Tibial nerve (tissue), 4 donors: Measurements from ENCODE around the gene DIP2A. TPM values are rescaled to one million over a fixed set of nuclear protein-coding genes. Genes with fewer than 3 reads are reported as not detected.
"Not testable (repeated sequence)": the region's sequence is repeated elsewhere in the genome, so short reads cannot be mapped to it uniquely, and the experiment has no call there.

Source experiments
- DNase-seq, 2 donors: peaks; one replicate each; pipeline ENCODE4 v3.0.0-alpha.2; 2019; ENCODE audit warnings: low spot score in 2 of 2
- H3K27ac ChIP-seq, 4 donors: fragments of 200-600 bp; sonication (generic) in 3 of 4; one replicate each; pipeline ENCODE4 v1.5.1; 2017 to 2019; ENCODE audit warnings: mild to moderate bottlenecking in 1 of 4
- H3K27me3 ChIP-seq, 2 donors: fragments of 200-600 bp; sonication (generic) in 1 of 2; one replicate each; pipeline versions ENCODE4 v1.5.1 to v1.6.0; 2017 to 2019
- H3K36me3 ChIP-seq, 3 donors: fragments of 200-600 bp; sonication (generic); one replicate each; pipeline ENCODE4 v1.5.1; 2018 to 2019
- H3K4me1 ChIP-seq, 4 donors: fragments of 200-600 bp; sonication (generic) in 3 of 4; one replicate each; pipeline ENCODE4 v1.5.1; 2017 to 2019
- H3K4me3 ChIP-seq, 4 donors: fragments of 200-600 bp; sonication (generic) in 3 of 4; one replicate each; pipeline ENCODE4 v1.5.1; 2017 to 2019; ENCODE audit warnings: mild to moderate bottlenecking in 1 of 4, moderate library complexity in 1 of 4
- H3K9me3 ChIP-seq, 4 donors: fragments of 200-600 bp; sonication (generic) in 3 of 4; one replicate each; pipeline ENCODE4 v1.5.1; 2017 to 2019
- CTCF ChIP-seq, 5 experiments: fragments of 200-600 bp in 3 of 5; fragments of 450-650 bp in 2 of 5; sonication (generic) in 3 of 5; IDR thresholded peaks; one replicate each; pipeline ENCODE4 v1.5.1; 2016 to 2019; ENCODE audit warnings: antibody characterized with exemption in 5 of 5, mild to moderate bottlenecking in 3 of 5, moderate library complexity in 2 of 5
- EP300 ChIP-seq, 2 donors: sonication (generic); formaldehyde crosslinking; IDR thresholded peaks; one replicate each; pipeline ENCODE4 v1.6.1; 2017; ENCODE audit warnings: antibody characterized with exemption in 2 of 2, mild to moderate bottlenecking in 1 of 2
- POLR2A ChIP-seq, 2 donors: fragments of 450-650 bp; IDR thresholded peaks; one replicate each; pipeline ENCODE4 v1.6.1; 2017; ENCODE audit warnings: antibody characterized with exemption in 2 of 2, mild to moderate bottlenecking in 2 of 2, moderate library complexity in 2 of 2
- WGBS, 2 donors: methylation state at CpG; one replicate each; pipeline ENCODE4 v1.1.5; 2018; 5-methylcytosine and 5-hydroxymethylcytosine counted together
- total RNA-seq, 4 donors: library from RNA; depleted of rRNA; stranded (reverse); fragments of >200 nt; gene quantifications; one replicate each; pipeline ENCODE4 v1.1.0, GENCODE V29; 2016

DIP2A gene
- total RNA-seq, 4 donors from 2014 or later: 55.5 to 67.2 (median 59.8) TPM

- no peaks in the 10 kb centered on the region for H3K9me3 ChIP-seq
- DNase-seq: no peak
- H3K4me3 ChIP-seq: no peak overlapping the region
- H3K4me1 ChIP-seq: no peaks in the 10 kb centered on the region
- H3K36me3 ChIP-seq: peaks cover 0 to 97% (median 24%) of the 10 kb centered on the region in 3 donors
- TF ChIP-seq CTCF (IDR thresholded peaks at IDR 0.05): no peak
- TF ChIP-seq POLR2A (IDR thresholded peaks at IDR 0.05): no peak
- TF ChIP-seq EP300 (IDR thresholded peaks at IDR 0.05): no peak
- H3K27ac ChIP-seq: no peak overlapping the region
- 89 to 91% methylated on average over 26 of the region's 31 CpGs for WGBS, 2 donors
- H3K27me3 ChIP-seq: no peaks in the 10 kb centered on the region
Observed at GRCh38 chr21:46429754-46430681, 28.7 kb upstream of the DIP2A start.

GRCh38 chr21:46431448-46431847 is 27.2 kb upstream of the DIP2A start:
- H3K27me3 ChIP-seq: no peaks in the 10 kb centered on the region
- no peak overlapping the region for H3K27ac ChIP-seq
- WGBS, 2 donors: 93% methylated on average over 20 to 21 of the region's 21 CpGs
- H3K4me1 ChIP-seq: no peaks in the 10 kb centered on the region
- DNase-seq: no peak
- TF ChIP-seq CTCF (IDR thresholded peaks at IDR 0.05) (no peak), POLR2A (IDR thresholded peaks at IDR 0.05) (no peak)
- no peaks in the 10 kb centered on the region for H3K9me3 ChIP-seq
- H3K36me3 ChIP-seq: peaks cover 0 to 98% (median 28%) of the 10 kb centered on the region in 3 donors
- no peak overlapping the region for H3K4me3 ChIP-seq

GRCh38 chr21:46431884-46432488 is 26.7 kb upstream of the DIP2A start:
- Histone ChIP-seq H3K27me3 (no peaks in the 10 kb centered on the region), H3K27ac (no peak overlapping the region), H3K36me3 (peaks cover 0 to 98% (median 28%) of the 10 kb centered on the region in 3 donors), H3K9me3 (no peaks in the 10 kb centered on the region), H3K4me1 (no peaks in the 10 kb centered on the region), H3K4me3 (no peak overlapping the region)
- TF ChIP-seq POLR2A (IDR thresholded peaks at IDR 0.05) (no peak), CTCF (IDR thresholded peaks at IDR 0.05) (no peak), EP300 (IDR thresholded peaks at IDR 0.05) (no peak)
- 82 to 86% methylated on average over 22 of the region's 22 CpGs for WGBS, 2 donors
- DNase-seq: no peak

GRCh38 chr21:46433116-46433515 is 25.6 kb upstream of the DIP2A start:
- H3K27ac ChIP-seq, H3K4me1 ChIP-seq, DNase-seq, H3K27me3 ChIP-seq, H3K4me3 ChIP-seq, H3K9me3 ChIP-seq: not testable (repeated sequence)
- peaks cover 0 to 98% (median 27%) of the 10 kb centered on the region in 3 donors for H3K36me3 ChIP-seq
- WGBS, 2 donors: 93% methylated on average over 11 of the region's 11 CpGs

GRCh38 chr21:46434322-46434958 is 24.3 kb upstream of the DIP2A start:
- no peaks in the 10 kb centered on the region for H3K9me3 ChIP-seq
- no peaks in the 10 kb centered on the region for H3K27me3 ChIP-seq
- no peak overlapping the region for H3K4me3 ChIP-seq
- H3K36me3 ChIP-seq: peaks cover 0 to 98% (median 20%) of the 10 kb centered on the region in 3 donors
- DNase-seq: no peak
- no peak for TF ChIP-seq CTCF (IDR thresholded peaks at IDR 0.05)
- TF ChIP-seq EP300 (IDR thresholded peaks at IDR 0.05): no peak
- no peak for TF ChIP-seq POLR2A (IDR thresholded peaks at IDR 0.05)
- WGBS, 2 donors: 93% methylated on average over 23 of the region's 23 CpGs
- no peaks in the 10 kb centered on the region for H3K4me1 ChIP-seq
- no peak overlapping the region for H3K27ac ChIP-seq
